CD14-positive monocyte (primary cell): ENCODE results near the gene ADNP2. TPM values are rescaled to one million over a fixed set of nuclear protein-coding genes. Genes with fewer than 3 reads are reported as not detected.

Source experiments
- DNase-seq, 3 donors: peaks; one replicate each; pipeline ENCODE4 v3.0.0-alpha.2; 2011 to 2022
- H2AFZ ChIP-seq: 2 replicates; pipeline ENCODE4 v1.6.0; 2012; ENCODE audit warnings: mild to moderate bottlenecking, low read depth, low read length, inconsistent platforms; ENCODE audit not compliant: insufficient read depth, poor library complexity, severe bottlenecking
- H3K27ac ChIP-seq, 2 donors: 1 replicate in 1 of 2; 2 replicates in 1 of 2; pipeline ENCODE4 v1.5.1; 2012 to 2013; ENCODE audit warnings: low read length in 2 of 2, control low read depth in 1 of 2, inconsistent platforms in 1 of 2, low read depth in 1 of 2, mild to moderate bottlenecking in 1 of 2
- H3K27me3 ChIP-seq, 2 donors: one replicate each; pipeline versions ENCODE4 v1.6.0 to v1.6.1; 2011 to 2013; ENCODE audit warnings: low read length in 2 of 2; ENCODE audit not compliant: control insufficient read depth in 2 of 2, insufficient read depth in 2 of 2
- H3K36me3 ChIP-seq, 2 donors: replicated peaks in 1 of 2; 1 replicate in 1 of 2; 2 replicates in 1 of 2; pipeline versions ENCODE4 v1.5.1 to v1.6.1; 2012 to 2013; ENCODE audit warnings: low read length in 2 of 2, control low read depth in 1 of 2, inconsistent platforms in 1 of 2, mild to moderate bottlenecking in 1 of 2; ENCODE audit not compliant: insufficient read depth in 2 of 2, control insufficient read depth in 1 of 2
- H3K4me1 ChIP-seq, 2 donors: 1 replicate in 1 of 2; 2 replicates in 1 of 2; pipeline versions ENCODE4 v1.5.1 to v1.6.1; 2012 to 2013; ENCODE audit warnings: low read length in 2 of 2, control low read depth in 1 of 2, inconsistent platforms in 1 of 2, mild to moderate bottlenecking in 1 of 2, moderate library complexity in 1 of 2; ENCODE audit not compliant: insufficient read depth in 2 of 2, control insufficient read depth in 1 of 2
- H3K4me2 ChIP-seq: replicated peaks from 2 replicates; pipeline ENCODE3; 2012; ENCODE audit warnings: low read length, moderate library complexity, mild to moderate bottlenecking; ENCODE audit not compliant: poor library complexity, severe bottlenecking; ENCODE audit errors: extremely low read depth
- H3K4me3 ChIP-seq, 3 experiments: fragments of 200-600 bp in 1 of 3; sonication (generic) in 1 of 3; replicated peaks in 1 of 3; 1 replicate in 2 of 3; 2 replicates in 1 of 3; pipeline ENCODE4 v1.5.1; 2011 to 2013; ENCODE audit warnings: low read length in 3 of 3, mild to moderate bottlenecking in 3 of 3, control low read depth in 2 of 3, low read depth in 2 of 3, inconsistent platforms in 1 of 3, moderate library complexity in 1 of 3
- H3K79me2 ChIP-seq: 2 replicates; pipeline ENCODE4 v1.6.0; 2012; ENCODE audit warnings: mild to moderate bottlenecking, control low read depth, inconsistent platforms, low read length, moderate library complexity; ENCODE audit not compliant: insufficient read depth
- H3K9ac ChIP-seq: 2 replicates; pipeline ENCODE4 v1.6.0; 2017; ENCODE audit warnings: low read length, mild to moderate bottlenecking; ENCODE audit not compliant: insufficient read depth, poor library complexity, severe bottlenecking
- H3K9me3 ChIP-seq, 2 donors: replicated peaks in 1 of 2; 1 replicate in 1 of 2; 2 replicates in 1 of 2; pipeline versions ENCODE4 v1.5.1 to v1.6.1; 2012 to 2013; ENCODE audit warnings: low read length in 2 of 2, control low read depth in 1 of 2; ENCODE audit not compliant: control insufficient read depth in 1 of 2, insufficient read depth in 1 of 2
- H4K20me1 ChIP-seq: 2 replicates; pipeline ENCODE4 v1.6.0; 2012; ENCODE audit warnings: mild to moderate bottlenecking, low read length, control low read depth, moderate library complexity; ENCODE audit not compliant: insufficient read depth
- H3K27ac Mint-ChIP-seq, 7 donors: one replicate each; pipeline ENCODE4 v1.8.0; 2020; ENCODE audit warnings: mild to moderate bottlenecking in 7 of 7, mixed read lengths in 7 of 7, moderate library complexity in 6 of 7, inconsistent platforms in 2 of 7
- H3K27me3 Mint-ChIP-seq, 3 donors: one replicate each; pipeline ENCODE4 v1.8.0; 2021 to 2022; ENCODE audit warnings: low read depth in 3 of 3, mild to moderate bottlenecking in 3 of 3, mixed read lengths in 3 of 3, moderate library complexity in 3 of 3, inconsistent platforms in 1 of 3
- H3K36me3 Mint-ChIP-seq, 2 donors: one replicate each; pipeline ENCODE4 v1.8.0; 2020; ENCODE audit warnings: mixed read lengths in 2 of 2, inconsistent platforms in 1 of 2, mild to moderate bottlenecking in 1 of 2
- H3K4me1 Mint-ChIP-seq: one replicate; pipeline ENCODE4 v1.8.0; 2020; ENCODE audit warnings: mild to moderate bottlenecking, mixed read lengths
- H3K4me3 Mint-ChIP-seq, 2 donors: one replicate each; pipeline ENCODE4 v1.8.0; 2020; ENCODE audit warnings: mild to moderate bottlenecking in 2 of 2, mixed read lengths in 2 of 2, moderate library complexity in 1 of 2
- H3K9me3 Mint-ChIP-seq, 7 donors: one replicate each; pipeline ENCODE4 v1.8.0; 2020 to 2022; ENCODE audit warnings: mixed read lengths in 7 of 7, mild to moderate bottlenecking in 6 of 7, moderate library complexity in 6 of 7, inconsistent platforms in 2 of 7
- CTCF ChIP-seq: fragments of 200-600 bp; IDR thresholded peaks from one replicate; pipeline ENCODE4 v1.8.0; 2022; ENCODE audit warnings: antibody characterized with exemption, mild to moderate bottlenecking
- WGBS: methylation state at CpG from one replicate; pipeline ENCODE4 v1.1.5; 2013; ENCODE audit warnings: missing lambda C conversion rate; ENCODE audit not compliant: insufficient coverage; 5-methylcytosine and 5-hydroxymethylcytosine counted together
- intact Hi-C, 2 donors: fragments of 100-400 bp; cut with micrococcal nuclease; formaldehyde crosslinking; loops; one replicate each; pipeline versions ENCODE4 v1.15.0 to v1.15.1; 2023
- polyA plus RNA-seq, 3 donors: library from polyadenylated mRNA; depleted of rRNA in 1 of 3; unstranded in 2 of 3; stranded (reverse) in 1 of 3; fragments of 300-500 nt in 2 of 3; fragments of >200 nt in 1 of 3; fragmentation: Illumina TruSeq in 2 of 3; gene quantifications; 1 replicate in 2 of 3; 2 replicates in 1 of 3; pipeline ENCODE4 v1.2.3, GENCODE V29; 2012 to 2021

ADNP2 gene
- polyA plus RNA-seq, 3 donors, result 3.0 to 5.6 (median 3.6) TPM

- intact Hi-C loops, result no loop called here
- H3K36me3 ChIP-seq, result no peaks in the 10 kb centered on the region
These were observed 31.2 kb upstream of the ADNP2 start for GRCh38 chr18:80077873-80078272.

GRCh38 chr18:80086281-80086680 lies 22.8 kb upstream of the ADNP2 start:
- Histone ChIP-seq H2AFZ (no peak overlapping the region), H3K27me3 (no peaks in the 10 kb centered on the region), H3K36me3 (no peaks in the 10 kb centered on the region), H3K4me2 (no peak overlapping the region), H3K27ac (no peak overlapping the region), H3K4me3 (no peak overlapping the region), H3K9ac (no peak overlapping the region), H3K4me1 (no peaks in the 10 kb centered on the region), H4K20me1 (no peaks in the 10 kb centered on the region), H3K79me2 (no peaks in the 10 kb centered on the region), H3K9me3 (peaks cover 40 to 48% of the 10 kb centered on the region in 2 donors)
- no peak overlapping the region for H3K4me3 Mint-ChIP-seq
- intact Hi-C loops, result loop anchor here in 1 of 2 donors (5.0 kb wide), 1 partner anchor 39 kb away; no protein-coding TSS in a partner anchor
- H3K9me3 Mint-ChIP-seq, result peaks cover 26 to 66% (median 55%) of the 10 kb centered on the region in 7 donors
- no peaks in the 10 kb centered on the region for H3K4me1 Mint-ChIP-seq
- DNase-seq, result no peak
- TF ChIP-seq CTCF, result no peak
- H3K27ac Mint-ChIP-seq, result no peak overlapping the region
- WGBS, result 81% methylated on average over 2 of the region's 4 CpGs
- no peaks in the 10 kb centered on the region for H3K36me3 Mint-ChIP-seq
- H3K27me3 Mint-ChIP-seq, result peaks cover 0 to 3% (median 3%) of the 10 kb centered on the region in 3 donors

More at GRCh38 chr18:80077873-80078272, 31.2 kb upstream of the ADNP2 start:
- no peak overlapping the region for H3K27ac Mint-ChIP-seq
- peaks cover 1% of the 10 kb centered on the region for H3K4me1 Mint-ChIP-seq
- no peaks in the 10 kb centered on the region for H3K27me3 ChIP-seq
- H3K36me3 Mint-ChIP-seq, result no peaks in the 10 kb centered on the region
- H3K4me3 Mint-ChIP-seq, result no peak overlapping the region
- no peak overlapping the region for H2AFZ ChIP-seq
- no peaks in the 10 kb centered on the region for H4K20me1 ChIP-seq
- H3K9me3 Mint-ChIP-seq, result peaks cover 11 to 51% (median 33%) of the 10 kb centered on the region in 7 donors
- H3K27ac ChIP-seq, result no peak overlapping the region
- 96% methylated on average over 12 of the region's 21 CpGs for WGBS
- H3K9me3 ChIP-seq, result peaks cover 3 to 54% of the 10 kb centered on the region in 2 donors
- no peak overlapping the region for H3K9ac ChIP-seq
- no peaks in the 10 kb centered on the region for H3K4me1 ChIP-seq
- no peak for TF ChIP-seq CTCF
- peaks cover 0 to 2% (median 2%) of the 10 kb centered on the region in 3 donors for H3K27me3 Mint-ChIP-seq
- no peak overlapping the region for H3K4me2 ChIP-seq
- no peak for DNase-seq
- H3K79me2 ChIP-seq, result no peaks in the 10 kb centered on the region
- H3K4me3 ChIP-seq, result no peak overlapping the region
